Stimulated activated CD4-positive, alpha-beta T cell treated with anti-CD3 and anti-CD28 coated beads, TNF-alpha, amount 100 ng/mL, for 48 hours (primary cell): ENCODE results near the gene LGI2.

Experiments used
- DNase-seq, 3 donors: peaks; one replicate each; pipeline ENCODE4 v3.0.0-alpha.2; 2020; ENCODE audit warnings: low read depth in 3 of 3

LGI2 gene

GRCh38 chr4:24995346-24995919, 35.3 kb downstream of the LGI2 start:
- no peak for DNase-seq

GRCh38 chr4:24993551-24994080, 37.1 kb downstream of the LGI2 start:
- no peak for DNase-seq

- DNase-seq, result no peak
Observed at GRCh38 chr4:24992968-24993367, 37.8 kb downstream of the LGI2 start.

GRCh38 chr4:24991015-24991414, 39.7 kb downstream of the LGI2 start:
- DNase-seq, result no peak

GRCh38 chr4:24989327-24989726, 41.4 kb downstream of the LGI2 start:
- DNase-seq, result no peak

GRCh38 chr4:24988776-24989175, 42.0 kb downstream of the LGI2 start:
- no peak for DNase-seq

GRCh38 chr4:24984602-24985532, 45.9 kb downstream of the LGI2 start:
- DNase-seq, result no peak

- DNase-seq, result no peak
Observed at GRCh38 chr4:24980740-24981139, 50.0 kb downstream of the LGI2 start.

- DNase-seq, result peak; percentile 19 to 40 (median 32)
Observed at GRCh38 chr4:24980064-24980690, 50.6 kb downstream of the LGI2 start.

- DNase-seq, result no peak
Observed at GRCh38 chr4:24979554-24979953, 51.2 kb downstream of the LGI2 start.

GRCh38 chr4:24978291-24979075, 52.3 kb downstream of the LGI2 start:
- DNase-seq, result no peak

- DNase-seq, result no peak
Observed at GRCh38 chr4:24975510-24975909, 55.2 kb downstream of the LGI2 start.

- no peak for DNase-seq
Observed at GRCh38 chr4:24973747-24974601, 56.8 kb downstream of the LGI2 start.

GRCh38 chr4:24973404-24973746, 57.4 kb downstream of the LGI2 start:
- no peak for DNase-seq

- DNase-seq, result no peak
Observed at GRCh38 chr4:24971192-24971591, 59.6 kb downstream of the LGI2 start.

- DNase-seq, result no peak
Observed at GRCh38 chr4:24970635-24971034, 60.1 kb downstream of the LGI2 start.

GRCh38 chr4:24970191-24970590, 60.6 kb downstream of the LGI2 start:
- DNase-seq, result no peak

GRCh38 chr4:24969486-24969885, 61.3 kb downstream of the LGI2 start:
- DNase-seq, result no peak

GRCh38 chr4:24968992-24969391, 61.8 kb downstream of the LGI2 start:
- no peak for DNase-seq

- DNase-seq, result no peak
Observed at GRCh38 chr4:24968278-24968677, 62.5 kb downstream of the LGI2 start.

GRCh38 chr4:24967346-24967745, 63.4 kb downstream of the LGI2 start:
- no peak for DNase-seq
